Kidney (tissue), 14 donors: ENCODE data around the gene GADD45B. TPM values are rescaled to one million over a fixed set of nuclear protein-coding genes. Genes with fewer than 3 reads are reported as not detected.

Experiments
- DNase-seq, 5 donors: peaks; one replicate each; pipeline ENCODE4 v3.0.0-alpha.2; 2013 to 2020
- FAIRE-seq: peaks from 2 replicates; lab custom pipeline; 2012; peaks lifted over from hg19 to GRCh38; lab: Jason Lieb, UNC
- H3K27ac ChIP-seq, 2 donors: one replicate each; pipeline ENCODE4 v1.7.0; 2013; ENCODE audit warnings: low read depth in 2 of 2, low read length in 2 of 2, inconsistent platforms in 1 of 2
- H3K27me3 ChIP-seq: one replicate; pipeline ENCODE4 v1.7.1; 2013; ENCODE audit warnings: low read length, inconsistent platforms; ENCODE audit not compliant: control insufficient read depth, insufficient read depth
- H3K36me3 ChIP-seq, 3 donors: one replicate each; pipeline versions ENCODE4 v1.7.0 to v1.7.1; 2013; ENCODE audit warnings: low read length in 3 of 3, control low read depth in 1 of 3, inconsistent platforms in 1 of 3; ENCODE audit not compliant: insufficient read depth in 3 of 3, control insufficient read depth in 2 of 3
- H3K4me1 ChIP-seq, 3 donors: one replicate each; pipeline versions ENCODE4 v1.7.0 to v1.7.1; 2013; ENCODE audit warnings: low read length in 3 of 3, inconsistent platforms in 1 of 3, low read depth in 1 of 3; ENCODE audit not compliant: control insufficient read depth in 2 of 3, insufficient read depth in 2 of 3
- H3K4me3 ChIP-seq, 3 donors: one replicate each; pipeline versions ENCODE4 v1.7.0 to v1.8.1; 2013; ENCODE audit warnings: low read length in 3 of 3, control low read depth in 1 of 3, inconsistent platforms in 1 of 3
- H3K9ac ChIP-seq, 3 donors: one replicate each; pipeline versions ENCODE4 v1.7.0 to v1.7.1; 2013; ENCODE audit warnings: low read length in 3 of 3, control low read depth in 1 of 3, inconsistent platforms in 1 of 3
- H3K9me3 ChIP-seq, 3 donors: one replicate each; pipeline versions ENCODE4 v1.7.0 to v1.7.1; 2013; ENCODE audit warnings: low read length in 3 of 3, control low read depth in 1 of 3, inconsistent platforms in 1 of 3; ENCODE audit not compliant: control insufficient read depth in 2 of 3, insufficient read depth in 1 of 3
- CTCF ChIP-seq: IDR thresholded peaks from 3 replicates; pipeline ENCODE4 v1.5.1; 2012; ENCODE audit warnings: mild to moderate bottlenecking, moderate library complexity, borderline replicate concordance; ENCODE audit not compliant: insufficient read depth; ENCODE audit errors: extremely low read depth
- intact Hi-C: fragments of 100-400 bp; cut with DNase I; formaldehyde crosslinking; loops from one replicate; pipeline ENCODE4 v1.11.1; 2022
- polyA plus RNA-seq: library from polyadenylated mRNA; stranded (reverse); fragments of 350-450 nt; fragmentation: Illumina TruSeq; extraction: RNeasy Lipid Tissue Mini Kit (QIAGEN cat#74804); gene quantifications from one replicate; pipeline ENCODE4 v1.2.3, GENCODE V29; 2014; ENCODE audit warnings: low read depth, low replicate concordance; ENCODE audit not compliant: insufficient read depth
- total RNA-seq: library from RNA; stranded (reverse); fragmentation: NEBNext Ultra II Directional; extraction: Animal tissue kit (Norgen Biotek cat#: 25700); gene quantifications from one replicate; pipeline ENCODE4 v1.2.1, GENCODE V29; 2021
- donor health status: control.
- donor health status: control.
- donor health status: control.
- donor health status: control.
- donor health status: control.
- donor health status: DM: yes; HTN: yes; CAD: no.
- donor health status: Normal renal cell carcinoma (clear cell type).

The GADD45B gene
- total and polyA plus RNA-seq, 2 donors from 2014 or later = 88.5 to 149 TPM

GRCh38 chr19:2512523-2513431, 36.9 kb downstream of the GADD45B start:
- no peaks in the 10 kb centered on the region for H3K27me3 ChIP-seq
- no peaks in the 10 kb centered on the region for H3K4me1 ChIP-seq
- no peak for FAIRE-seq
- H3K9ac ChIP-seq = no peak overlapping the region
- no peak for DNase-seq
- intact Hi-C loops = no loop called here
- H3K36me3 ChIP-seq = no peaks in the 10 kb centered on the region
- H3K4me3 ChIP-seq = no peak overlapping the region
- TF ChIP-seq CTCF = no peak
- H3K9me3 ChIP-seq = no peaks in the 10 kb centered on the region
- H3K27ac ChIP-seq = no peak overlapping the region

GRCh38 chr19:2514981-2515518, 39.1 kb downstream of the GADD45B start:
- FAIRE-seq = no peak

GRCh38 chr19:2516727-2517126, 40.8 kb downstream of the GADD45B start:
- DNase-seq = no peak
- no peak for FAIRE-seq

More at GRCh38 chr19:2514981-2515518, 39.1 kb downstream of the GADD45B start:
- no peak overlapping the region for H3K4me3 ChIP-seq
- no peak overlapping the region for H3K9ac ChIP-seq
- DNase-seq = no peak
- no peaks in the 10 kb centered on the region for H3K9me3 ChIP-seq
- no peaks in the 10 kb centered on the region for H3K36me3 ChIP-seq
- H3K27ac ChIP-seq = no peak overlapping the region
- no peaks in the 10 kb centered on the region for H3K4me1 ChIP-seq
- intact Hi-C loops = no loop called here
- H3K27me3 ChIP-seq = no peaks in the 10 kb centered on the region
- no peak for TF ChIP-seq CTCF

More at GRCh38 chr19:2516727-2517126, 40.8 kb downstream of the GADD45B start:
- intact Hi-C loops = no loop called here
- Histone ChIP-seq H3K4me1 (no peaks in the 10 kb centered on the region), H3K36me3 (no peaks in the 10 kb centered on the region), H3K4me3 (no peak overlapping the region), H3K27ac (no peak overlapping the region), H3K27me3 (no peaks in the 10 kb centered on the region), H3K9me3 (no peaks in the 10 kb centered on the region), H3K9ac (no peak overlapping the region)
- TF ChIP-seq CTCF = no peak
